ENCODE data around the gene PTGER3.
"Not testable (repeated sequence)": the region's sequence is repeated elsewhere in the genome, so short reads cannot be mapped to it uniquely, and the experiment has no call there.

The PTGER3 gene

DNA sequence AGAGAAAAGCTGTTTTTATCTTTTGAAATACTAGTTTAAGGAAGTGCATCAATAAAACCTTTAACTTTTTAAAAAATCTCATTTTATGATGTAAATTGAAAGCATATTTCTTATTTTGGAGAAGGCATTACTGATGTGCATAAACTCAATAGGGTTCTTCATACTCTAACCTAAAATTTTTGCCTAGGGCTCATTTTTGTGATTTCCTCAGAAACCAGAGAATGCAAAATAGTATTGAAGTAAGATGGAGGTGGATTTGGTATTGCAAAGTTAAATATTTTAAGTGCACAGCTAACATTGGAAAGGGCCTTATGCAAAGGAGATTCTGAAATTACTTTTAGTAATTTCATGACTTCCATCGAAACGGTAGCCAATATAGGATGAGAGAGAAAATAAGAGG, 101.9 kb downstream of the PTGER3 start:
- DNase-seq (ENCODE audit: insufficient read length, low spot score), result no peak
- TF ChIP-seq SPI1 (IDR thresholded peaks at IDR 0.05; ENCODE audit: low read depth, low read length) (no peak), POLR2AphosphoS5 (IDR thresholded peaks at IDR 0.05; ENCODE audit: low read depth, low read length) (no peak), POU2F2 (IDR thresholded peaks at IDR 0.05; ENCODE audit: low read depth, low read length) (no peak), POLR2A (IDR thresholded peaks at IDR 0.05; ENCODE audit: low read depth, low read length) (no peak), PAX5 (IDR thresholded peaks at IDR 0.05; ENCODE audit: insufficient read depth, low read length, severe bottlenecking) (no peak), TAF1 (IDR thresholded peaks at IDR 0.05; ENCODE audit: low read depth, low read length) (no peak)
- no peak for FAIRE-seq

DNA sequence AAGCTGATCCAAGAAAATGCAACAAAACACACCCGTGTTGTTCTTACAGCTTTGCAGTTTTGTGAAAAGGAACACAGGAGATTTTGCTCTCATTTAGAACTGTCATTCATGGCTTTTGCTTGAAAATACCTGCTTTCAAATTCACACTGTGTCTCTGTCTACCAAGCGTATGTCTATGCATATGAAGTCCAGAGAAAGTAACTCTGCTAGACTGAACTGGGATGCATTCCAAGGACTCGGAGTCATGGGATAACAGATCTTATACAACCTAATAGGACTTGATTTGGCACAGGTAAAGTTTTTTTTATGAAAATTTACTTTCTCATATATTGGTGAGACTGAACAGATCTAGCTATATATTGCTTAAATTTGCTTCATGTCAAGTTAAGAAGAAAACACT, 102.4 kb downstream of the PTGER3 start:
- FAIRE-seq (no peak), DNase-seq (ENCODE audit: insufficient read length, low spot score) (no peak)
- TF ChIP-seq POU2F2 (IDR thresholded peaks at IDR 0.05; ENCODE audit: low read depth, low read length), result no peak
- TF ChIP-seq PAX5 (IDR thresholded peaks at IDR 0.05; ENCODE audit: insufficient read depth, low read length, severe bottlenecking), result no peak
- TF ChIP-seq TAF1 (IDR thresholded peaks at IDR 0.05; ENCODE audit: low read depth, low read length), result no peak
- TF ChIP-seq SPI1 (IDR thresholded peaks at IDR 0.05; ENCODE audit: low read depth, low read length), result no peak
- TF ChIP-seq POLR2AphosphoS5 (IDR thresholded peaks at IDR 0.05; ENCODE audit: low read depth, low read length), result no peak
- TF ChIP-seq POLR2A (IDR thresholded peaks at IDR 0.05; ENCODE audit: low read depth, low read length), result no peak

DNA sequence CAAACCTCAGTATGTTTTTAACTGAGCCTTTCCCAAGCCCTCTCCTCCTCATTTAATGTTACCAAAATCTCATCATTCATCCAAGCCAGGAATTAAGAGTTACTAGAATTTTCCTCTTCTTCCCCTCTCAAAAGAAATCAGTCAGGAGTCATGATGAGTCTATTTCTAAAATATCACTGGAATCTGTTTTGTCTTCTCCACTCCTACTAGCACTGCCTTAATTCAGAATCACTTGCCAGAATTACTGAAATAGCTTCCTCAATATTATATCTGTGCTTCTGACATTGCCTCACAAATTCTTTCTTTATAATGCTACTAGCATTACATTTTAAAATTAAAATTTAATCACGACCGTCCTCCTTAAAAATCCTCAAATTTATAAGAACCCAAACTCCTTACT, 106.1 kb downstream of the PTGER3 start:
- TF ChIP-seq POLR2AphosphoS5 (IDR thresholded peaks at IDR 0.05; ENCODE audit: low read depth, low read length) (no peak), SPI1 (IDR thresholded peaks at IDR 0.05; ENCODE audit: low read depth, low read length) (no peak), POU2F2 (IDR thresholded peaks at IDR 0.05; ENCODE audit: low read depth, low read length) (no peak), PAX5 (IDR thresholded peaks at IDR 0.05; ENCODE audit: insufficient read depth, low read length, severe bottlenecking) (no peak), POLR2A (IDR thresholded peaks at IDR 0.05; ENCODE audit: low read depth, low read length) (no peak)

DNA sequence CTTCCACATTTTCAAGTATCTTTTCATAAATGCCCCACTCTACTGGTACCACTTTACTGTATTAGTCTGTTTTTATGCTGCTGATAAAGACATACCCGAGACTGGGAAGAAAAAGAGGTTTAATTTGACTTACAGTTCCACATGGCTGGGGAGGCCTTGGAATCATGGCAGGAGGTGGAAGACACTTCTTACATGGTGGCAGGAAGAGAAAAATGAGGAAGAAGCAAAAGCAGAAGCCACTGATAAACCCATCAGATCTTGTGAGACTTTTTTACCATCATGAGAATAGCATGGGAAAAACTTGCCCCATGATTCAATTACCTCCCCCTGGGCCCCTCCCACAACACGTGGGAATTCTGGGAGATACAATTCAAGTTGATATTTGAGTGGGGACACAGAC, 107.2 kb downstream of the PTGER3 start:
- DNase-seq (ENCODE audit: insufficient read length, low spot score); FAIRE-seq: not testable (repeated sequence)

More for the DNA sequence above, 106.1 kb downstream of the PTGER3 start:
- DNase-seq (ENCODE audit: insufficient read length, low spot score) (no peak), FAIRE-seq (no peak)

DNA sequence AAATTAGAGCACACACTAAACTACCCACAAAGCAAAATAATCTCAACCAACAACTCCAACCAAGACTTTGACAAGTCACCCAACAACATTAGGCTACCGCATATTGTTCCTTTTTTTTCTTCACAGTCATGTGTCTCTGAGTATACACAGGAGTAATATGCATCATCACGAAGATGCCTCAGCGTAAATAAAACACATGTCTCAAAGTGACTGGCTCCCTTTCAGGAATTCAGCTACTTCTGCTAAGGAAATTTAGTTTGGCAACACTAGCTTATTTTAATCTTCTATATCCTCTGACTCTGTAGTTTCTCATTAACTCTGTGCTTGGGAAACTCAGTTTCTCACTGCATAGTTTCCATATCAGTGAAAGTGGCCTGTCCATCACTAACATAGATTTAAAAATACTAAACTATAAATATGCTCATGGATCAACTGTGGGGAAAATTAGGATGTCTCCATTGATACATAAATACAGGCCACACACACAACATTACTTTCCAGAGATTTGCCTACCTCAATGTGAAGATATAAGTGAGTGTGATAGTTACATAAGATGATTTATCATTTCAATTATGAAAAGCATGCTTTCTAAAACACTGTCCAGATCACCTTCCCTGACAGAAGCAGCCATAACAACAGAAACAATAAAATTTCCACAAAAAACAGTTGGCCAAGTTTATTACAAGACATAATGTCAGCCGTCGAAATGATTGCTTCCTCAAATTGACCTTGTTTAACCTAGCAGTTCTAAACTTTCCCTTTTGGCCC, 113.2 kb downstream of the PTGER3 start:
- TF ChIP-seq PAX5 (IDR thresholded peaks at IDR 0.05; ENCODE audit: insufficient read depth, low read length, severe bottlenecking), result no peak
- FAIRE-seq (no peak), DNase-seq (ENCODE audit: insufficient read length, low spot score) (no peak)

DNA sequence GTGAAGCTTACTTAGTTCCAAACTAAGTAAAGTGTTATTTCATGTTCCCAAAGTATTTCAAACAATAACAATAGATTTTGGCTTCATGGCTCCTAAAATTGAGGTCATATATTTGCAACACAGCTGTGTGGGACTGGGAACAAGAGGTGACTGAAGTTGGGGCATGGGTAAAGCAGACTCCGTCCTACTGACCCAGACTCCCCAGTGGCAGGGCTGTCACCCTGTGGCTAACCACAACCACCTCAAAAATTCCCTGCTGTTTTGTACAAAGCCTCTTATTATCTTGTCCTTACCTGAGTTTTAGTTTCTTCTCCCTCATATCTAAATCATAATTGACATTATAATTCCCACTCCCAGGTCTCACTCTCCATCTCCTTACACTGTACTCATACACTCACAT, 117.6 kb downstream of the PTGER3 start:
- TF ChIP-seq POU2F2 (IDR thresholded peaks at IDR 0.05; ENCODE audit: low read depth, low read length) (no peak), POLR2AphosphoS5 (IDR thresholded peaks at IDR 0.05; ENCODE audit: low read depth, low read length) (no peak), POLR2A (IDR thresholded peaks at IDR 0.05; ENCODE audit: low read depth, low read length) (no peak), PAX5 (IDR thresholded peaks at IDR 0.05; ENCODE audit: insufficient read depth, low read length, severe bottlenecking) (no peak), SPI1 (IDR thresholded peaks at IDR 0.05; ENCODE audit: low read depth, low read length) (no peak), TAF1 (IDR thresholded peaks at IDR 0.05; ENCODE audit: low read depth, low read length) (no peak)
- DNase-seq (ENCODE audit: insufficient read length, low spot score) (no peak), FAIRE-seq (no peak)

DNA sequence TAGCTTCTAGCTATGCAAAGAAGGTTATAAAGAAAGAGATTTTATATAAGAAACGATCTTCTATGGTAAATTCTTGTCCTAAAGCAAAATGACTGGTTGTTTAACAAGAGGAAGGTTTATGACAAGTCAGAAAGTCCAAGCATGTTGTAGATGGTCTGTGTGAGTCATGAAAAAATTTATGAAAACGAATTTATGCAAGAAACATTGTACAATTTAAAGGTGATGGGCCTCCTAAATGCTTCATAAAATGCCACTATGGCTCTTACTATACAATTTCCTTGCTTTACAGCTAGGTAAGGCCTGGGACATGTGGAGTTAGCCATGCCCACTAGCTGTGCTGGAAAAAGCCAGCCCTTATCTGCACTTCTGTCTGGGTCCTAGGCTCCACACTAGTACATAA, 125.4 kb downstream of the PTGER3 start:
- TF ChIP-seq SPI1 (IDR thresholded peaks at IDR 0.05; ENCODE audit: low read depth, low read length) (no peak), POLR2A (IDR thresholded peaks at IDR 0.05; ENCODE audit: low read depth, low read length) (no peak), POU2F2 (IDR thresholded peaks at IDR 0.05; ENCODE audit: low read depth, low read length) (no peak)
- DNase-seq (ENCODE audit: insufficient read length, low spot score) (no peak), FAIRE-seq (no peak)

Data from GM12891 (cell line).